H1 (cell line): ENCODE measurements around the gene RNASET2.

Experiments
- CTCF ChIP-seq, 3 experiments: IDR thresholded peaks; 1 replicate in 2 of 3; 2 replicates in 1 of 3; pipeline versions ENCODE4 v1.5.1 to v1.6.1; 2011; ENCODE audit warnings: low read length in 3 of 3, mild to moderate bottlenecking in 3 of 3, inconsistent platforms in 2 of 3, low read depth in 1 of 3, moderate library complexity in 1 of 3; ENCODE audit not compliant: insufficient read depth in 1 of 3; ENCODE audit errors: control extremely low read depth in 1 of 3
- EP300 ChIP-seq, 2 experiments: IDR thresholded peaks; 1 replicate in 1 of 2; 2 replicates in 1 of 2; pipeline ENCODE4 v1.6.1; 2011 to 2012; ENCODE audit warnings: low read depth in 2 of 2, low read length in 2 of 2, mild to moderate bottlenecking in 2 of 2, borderline replicate concordance in 1 of 2, inconsistent platforms in 1 of 2, moderate library complexity in 1 of 2
- FOSL1 ChIP-seq: IDR thresholded peaks from 2 replicates; pipeline ENCODE4 v1.6.1; 2011; ENCODE audit warnings: mild to moderate bottlenecking, low read depth, low read length, moderate library complexity; ENCODE audit not compliant: insufficient read depth
- GABPA ChIP-seq: IDR thresholded peaks from 2 replicates; pipeline ENCODE4 v1.6.1; 2011; ENCODE audit warnings: mild to moderate bottlenecking, low read length, moderate library complexity, borderline replicate concordance; ENCODE audit not compliant: insufficient read depth
- KDM1A ChIP-seq: fragments of 200-600, 300-600 bp; sonication (generic); IDR thresholded peaks from 2 replicates; pipeline ENCODE4 v1.7.1; 2016; ENCODE audit warnings: mild to moderate bottlenecking, low read length, borderline replicate concordance
- NANOG ChIP-seq: IDR thresholded peaks from 2 replicates; pipeline ENCODE4 v1.6.1; 2011; ENCODE audit warnings: low read length, low read depth, mild to moderate bottlenecking, inconsistent platforms; ENCODE audit not compliant: insufficient read depth, poor library complexity, severe bottlenecking
- POLR2A ChIP-seq, 2 experiments: IDR thresholded peaks; 1 replicate in 1 of 2; 2 replicates in 1 of 2; pipeline ENCODE4 v1.6.1; 2011; ENCODE audit warnings: low read depth in 2 of 2, low read length in 2 of 2, mild to moderate bottlenecking in 2 of 2; ENCODE audit errors: control extremely low read depth in 1 of 2
- RNF2 ChIP-seq: fragments of 200-900, 300-1000 bp; sonication (generic); IDR thresholded peaks from 2 replicates; pipeline ENCODE4 v1.7.1; 2016; ENCODE audit warnings: borderline replicate concordance, low read depth, mild to moderate bottlenecking, antibody characterized with exemption, low read length; ENCODE audit not compliant: poor library complexity, severe bottlenecking; ENCODE audit errors: missing control alignments
- SIN3A ChIP-seq, 2 experiments: IDR thresholded peaks in 1 of 2; conservative IDR thresholded peaks in 1 of 2; 2 replicates each; pipeline ENCODE4 v1.6.1; 2011 to 2012; ENCODE audit warnings: low read length in 2 of 2, improper control_type of control experiment in 1 of 2, low read depth in 1 of 2, mild to moderate bottlenecking in 1 of 2
- SP1 ChIP-seq: IDR thresholded peaks from 2 replicates; pipeline ENCODE4 v1.6.1; 2011; ENCODE audit warnings: low read depth, low read length
- SP2 ChIP-seq: IDR thresholded peaks from 2 replicates; pipeline ENCODE4 v1.6.1; 2012; ENCODE audit warnings: mild to moderate bottlenecking, low read length, inconsistent platforms
- ZNF274 ChIP-seq: IDR thresholded peaks from 2 replicates; pipeline ENCODE4 v1.7.0; 2012; ENCODE audit warnings: low read length, borderline replicate concordance; ENCODE audit errors: extremely low read depth

GRCh38 chr6:166946125-166946524 lies 10.2 kb downstream of the RNASET2 start:
- TF ChIP-seq FOSL1 = no peak
- TF ChIP-seq NANOG = no peak
- TF ChIP-seq POLR2A (IDR thresholded peaks at IDR 0.05; ENCODE audit: control extremely low read depth in 1 of 2, low read depth in 2 of 2, low read length in 2 of 2) = no peak
- no peak for TF ChIP-seq RNF2
- no peak for TF ChIP-seq CTCF (IDR thresholded peaks at IDR 0.05; ENCODE audit: control extremely low read depth in 1 of 3, insufficient read depth in 1 of 3, low read depth in 1 of 3, low read length in 3 of 3)
- TF ChIP-seq SP1 = no peak
- TF ChIP-seq SIN3A (conservative IDR thresholded peaks at IDR 0.05 in 1 of 2, IDR thresholded peaks at IDR 0.05 in 1 of 2; ENCODE audit: low read depth in 1 of 2, low read length in 2 of 2) = no peak
- no peak for TF ChIP-seq EP300 (IDR thresholded peaks at IDR 0.05; ENCODE audit: borderline replicate concordance in 1 of 2, low read depth in 2 of 2, low read length in 2 of 2)
- no peak for TF ChIP-seq SP2
- TF ChIP-seq KDM1A = no peak
- no peak for TF ChIP-seq GABPA
- no peak for TF ChIP-seq ZNF274
